LNCaP clone FGC (cell line): ENCODE results near the gene MSX2.

Experiments used
- DNase-seq: peaks from one replicate; pipeline ENCODE4 v3.0.0-alpha.2; 2011; ENCODE audit warnings: low read depth
- H3K4me3 ChIP-seq: 2 replicates; pipeline ENCODE4 v1.5.1; 2011; ENCODE audit warnings: mild to moderate bottlenecking, low read depth, low read length, control low read depth
- TF ChIP-seq, protein P1 (sequence below): IDR thresholded peaks from 2 replicates; pipeline ENCODE4 v1.5.1; 2012; ENCODE audit warnings: mild to moderate bottlenecking; ENCODE audit not compliant: control insufficient read depth, insufficient read depth; ENCODE audit errors: extremely low read depth

Gene MSX2

DNA sequence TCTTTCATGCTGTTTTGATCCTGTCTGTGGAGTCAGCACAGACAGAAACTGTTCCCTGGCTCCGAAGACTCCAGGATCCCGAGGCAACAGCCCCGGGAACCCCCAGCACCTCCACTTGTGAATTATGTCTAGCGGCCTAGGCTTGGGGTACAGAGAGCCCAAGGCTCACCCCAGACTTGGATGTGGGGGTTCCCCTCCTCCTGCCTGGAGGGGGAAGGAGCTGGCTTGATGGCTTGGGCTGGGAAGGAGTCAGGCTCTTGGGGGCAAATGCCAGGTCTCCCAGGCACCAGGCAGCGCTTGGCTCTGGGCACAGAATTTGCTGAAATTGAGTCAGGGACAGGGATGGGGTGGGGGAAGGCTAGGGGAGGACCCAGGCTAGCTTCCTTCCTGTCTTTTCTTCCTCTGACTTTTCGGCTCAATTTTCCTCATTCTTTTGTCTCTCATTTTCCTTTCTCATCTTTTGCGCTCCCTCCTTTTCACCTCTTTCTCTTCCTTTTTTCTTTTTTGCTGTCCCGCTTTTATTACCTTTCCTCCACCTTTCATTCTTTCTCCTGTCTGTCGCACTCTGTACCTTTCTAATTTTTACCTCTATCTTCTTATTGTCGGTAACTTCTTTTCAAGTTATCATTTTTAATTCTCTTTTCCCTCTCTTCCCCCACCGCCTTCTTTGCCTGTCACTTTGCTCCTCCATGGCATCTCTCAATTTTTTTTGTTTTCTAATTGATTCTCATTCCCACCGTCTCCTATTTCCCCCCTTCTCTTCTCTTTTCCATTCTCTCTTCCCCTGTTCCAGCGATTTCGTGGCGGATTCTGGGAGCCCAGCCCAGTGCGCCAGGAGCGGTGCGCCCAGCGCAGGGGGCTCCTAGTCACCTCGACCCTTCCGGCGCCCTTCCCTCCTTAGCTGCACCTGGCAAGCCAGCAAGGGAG, 10.5 kb downstream of the MSX2 start:
- TF ChIP-seq, protein P1, sequence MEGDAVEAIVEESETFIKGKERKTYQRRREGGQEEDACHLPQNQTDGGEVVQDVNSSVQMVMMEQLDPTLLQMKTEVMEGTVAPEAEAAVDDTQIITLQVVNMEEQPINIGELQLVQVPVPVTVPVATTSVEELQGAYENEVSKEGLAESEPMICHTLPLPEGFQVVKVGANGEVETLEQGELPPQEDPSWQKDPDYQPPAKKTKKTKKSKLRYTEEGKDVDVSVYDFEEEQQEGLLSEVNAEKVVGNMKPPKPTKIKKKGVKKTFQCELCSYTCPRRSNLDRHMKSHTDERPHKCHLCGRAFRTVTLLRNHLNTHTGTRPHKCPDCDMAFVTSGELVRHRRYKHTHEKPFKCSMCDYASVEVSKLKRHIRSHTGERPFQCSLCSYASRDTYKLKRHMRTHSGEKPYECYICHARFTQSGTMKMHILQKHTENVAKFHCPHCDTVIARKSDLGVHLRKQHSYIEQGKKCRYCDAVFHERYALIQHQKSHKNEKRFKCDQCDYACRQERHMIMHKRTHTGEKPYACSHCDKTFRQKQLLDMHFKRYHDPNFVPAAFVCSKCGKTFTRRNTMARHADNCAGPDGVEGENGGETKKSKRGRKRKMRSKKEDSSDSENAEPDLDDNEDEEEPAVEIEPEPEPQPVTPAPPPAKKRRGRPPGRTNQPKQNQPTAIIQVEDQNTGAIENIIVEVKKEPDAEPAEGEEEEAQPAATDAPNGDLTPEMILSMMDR = no peak
- no peak for DNase-seq
- no peak overlapping the region for H3K4me3 ChIP-seq

- TF ChIP-seq, protein P1 = peak; percentile 78
- DNase-seq = no peak
- peak overlapping the region; percentile 40 for H3K4me3 ChIP-seq
Observed at GRCh38 chr5:174735498-174736330, 11.3 kb downstream of the MSX2 start.

- TF ChIP-seq, protein P1 = no peak
Observed at GRCh38 chr5:174736331-174736721, 11.9 kb downstream of the MSX2 start.

GRCh38 chr5:174736777-174737176, 12.4 kb downstream of the MSX2 start:
- no peak overlapping the region for H3K4me3 ChIP-seq
- no peak for DNase-seq
- TF ChIP-seq, protein P1 = no peak

More at GRCh38 chr5:174736331-174736721, 11.9 kb downstream of the MSX2 start:
- no peak overlapping the region for H3K4me3 ChIP-seq
- DNase-seq = no peak

GRCh38 chr5:174737330-174737729, 12.9 kb downstream of the MSX2 start:
- no peak overlapping the region for H3K4me3 ChIP-seq
- no peak for DNase-seq
- TF ChIP-seq, protein P1 = no peak

DNA sequence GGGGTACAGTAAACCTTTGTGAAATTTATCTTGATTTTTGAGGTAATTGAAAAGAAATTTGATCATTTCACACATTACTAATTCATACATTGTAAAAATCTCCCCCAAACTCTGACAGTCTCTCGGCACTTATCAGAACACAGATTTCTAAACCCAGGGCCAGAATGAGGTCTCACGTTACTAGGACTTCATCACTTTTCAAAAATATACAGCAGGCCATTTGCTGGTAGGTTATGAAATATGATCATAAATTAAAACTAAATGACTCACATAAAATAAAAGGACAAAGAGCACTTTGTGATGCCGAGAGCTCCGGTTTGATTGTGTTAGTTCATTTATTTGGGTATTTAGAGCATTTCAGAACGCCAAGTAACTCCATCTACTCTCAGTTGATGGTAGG, 17.0 kb downstream of the MSX2 start:
- TF ChIP-seq, protein P1 = no peak
- no peak for DNase-seq
- H3K4me3 ChIP-seq = no peak overlapping the region
